ENCODE measurements around the gene FXYD7. TPM values are rescaled to one million over a fixed set of nuclear protein-coding genes. Genes with fewer than 3 reads are reported as not detected.

The FXYD7 gene
- total RNA-seq, 2 experiments from 2014 or later: 15.3 to 15.6 TPM

GRCh38 chr19:35125749-35126623 lies 17.1 kb upstream of the FXYD7 start:
- DNase-seq (no peak), ATAC-seq (ENCODE audit: poor library complexity) (no peak)
- intact Hi-C loops (cut with DNase I, micrococcal nuclease): no loop called here
- Histone ChIP-seq H3K9me3 (ENCODE audit: control insufficient read depth in 1 of 2, insufficient read depth in 1 of 2, low read length in 2 of 2) (no peaks in the 10 kb centered on the region), H3K4me3 (ENCODE audit: low read length) (no peak overlapping the region), H3K27ac (ENCODE audit: low read depth in 1 of 2, low read length in 2 of 2) (no peak overlapping the region), H3K4me1 (ENCODE audit: insufficient read depth, low read length) (peaks cover 20% of the 10 kb centered on the region), H3K36me3 (ENCODE audit: insufficient read depth, low read length) (no peaks in the 10 kb centered on the region), H3K27me3 (ENCODE audit: control insufficient read depth in 1 of 2, insufficient read depth in 2 of 2, low read length in 2 of 2) (no peaks in the 10 kb centered on the region)
- H3K36me3 Mint-ChIP-seq (ENCODE audit: low read depth): no peaks in the 10 kb centered on the region
- peaks cover 13% of the 10 kb centered on the region for H3K4me1 Mint-ChIP-seq (ENCODE audit: low read depth)
- CTCF ChIA-PET: no interaction called here
- no peaks in the 10 kb centered on the region for H3K9me3 Mint-ChIP-seq
- POLR2A ChIA-PET: no interaction called here
- TF ChIP-seq CTCF (IDR thresholded peaks at IDR 0.05): no peak
- H3K27me3 Mint-ChIP-seq: no peaks in the 10 kb centered on the region
- no peak overlapping the region for H3K4me3 Mint-ChIP-seq
- no peak overlapping the region for H3K27ac Mint-ChIP-seq

GRCh38 chr19:35126624-35126959 lies 16.5 kb upstream of the FXYD7 start:
- no peaks in the 10 kb centered on the region for H3K9me3 ChIP-seq (ENCODE audit: control insufficient read depth in 1 of 2, insufficient read depth in 1 of 2, low read length in 2 of 2)
- no peaks in the 10 kb centered on the region for H3K36me3 Mint-ChIP-seq (ENCODE audit: low read depth)
- no peak overlapping the region for H3K27ac ChIP-seq (ENCODE audit: low read depth in 1 of 2, low read length in 2 of 2)
- ATAC-seq (ENCODE audit: poor library complexity) (no peak), DNase-seq (no peak)
- no peak overlapping the region for H3K4me3 Mint-ChIP-seq
- no peak overlapping the region for H3K27ac Mint-ChIP-seq
- intact Hi-C loops (cut with DNase I, micrococcal nuclease): no loop called here
- ChIA-PET CTCF (no interaction called here), POLR2A (no interaction called here)
- H3K9me3 Mint-ChIP-seq: no peaks in the 10 kb centered on the region
- H3K27me3 Mint-ChIP-seq: no peaks in the 10 kb centered on the region
- no peak for TF ChIP-seq CTCF (IDR thresholded peaks at IDR 0.05)
- no peaks in the 10 kb centered on the region for H3K27me3 ChIP-seq (ENCODE audit: control insufficient read depth in 1 of 2, insufficient read depth in 2 of 2, low read length in 2 of 2)
- H3K4me1 Mint-ChIP-seq (ENCODE audit: low read depth): peaks cover 13% of the 10 kb centered on the region
- no peak overlapping the region for H3K4me3 ChIP-seq (ENCODE audit: low read length)
- H3K4me1 ChIP-seq (ENCODE audit: insufficient read depth, low read length): peaks cover 20% of the 10 kb centered on the region
- H3K36me3 ChIP-seq (ENCODE audit: insufficient read depth, low read length): no peaks in the 10 kb centered on the region

- ChIA-PET POLR2A (no interaction called here), CTCF (no interaction called here)
- no peaks in the 10 kb centered on the region for H3K27me3 ChIP-seq (ENCODE audit: control insufficient read depth in 1 of 2, insufficient read depth in 2 of 2, low read length in 2 of 2)
- Mint-ChIP-seq H3K4me1 (ENCODE audit: low read depth) (peaks cover 13% of the 10 kb centered on the region), H3K27me3 (no peaks in the 10 kb centered on the region), H3K9me3 (no peaks in the 10 kb centered on the region), H3K4me3 (no peak overlapping the region), H3K36me3 (ENCODE audit: low read depth) (no peaks in the 10 kb centered on the region), H3K27ac (no peak overlapping the region)
- H3K36me3 ChIP-seq (ENCODE audit: insufficient read depth, low read length): no peaks in the 10 kb centered on the region
- ATAC-seq (ENCODE audit: poor library complexity) (no peak), DNase-seq (no peak)
- intact Hi-C loops (cut with DNase I, micrococcal nuclease): no loop called here
- peaks cover 20% of the 10 kb centered on the region for H3K4me1 ChIP-seq (ENCODE audit: insufficient read depth, low read length)
- TF ChIP-seq CTCF (IDR thresholded peaks at IDR 0.05): no peak
- H3K27ac ChIP-seq (ENCODE audit: low read depth in 1 of 2, low read length in 2 of 2): no peak overlapping the region
- no peaks in the 10 kb centered on the region for H3K9me3 ChIP-seq (ENCODE audit: control insufficient read depth in 1 of 2, insufficient read depth in 1 of 2, low read length in 2 of 2)
- no peak overlapping the region for H3K4me3 ChIP-seq (ENCODE audit: low read length)
Observed at GRCh38 chr19:35127871-35128270, 15.2 kb upstream of the FXYD7 start.

Data from CD4-positive, alpha-beta T cell (primary cell).